DMS153 (cell line): ENCODE measurements around the gene TMEM132E.
"Not testable (repeated sequence)": the region's sequence is repeated elsewhere in the genome, so short reads cannot be mapped to it uniquely, and the experiment has no call there.

ENCODE experiments used
- DNase-seq: peaks from one replicate; lab custom pipeline; 2025; lab: John Stamatoyannopoulos, UW

TMEM132E gene

GRCh38 chr17:34579017-34579946 is at the start of gene TMEM132E:
Gene TMEM132E (plus strand): TSS chr17:34579582. CDS start chr17:34581077, 1,495 bp downstream.
- no peak for DNase-seq

- no peak for DNase-seq
These were observed 48.5 kb upstream of the TMEM132E start for GRCh38 chr17:34530918-34531317.

- no peak for DNase-seq
These were observed 46.9 kb upstream of the TMEM132E start for GRCh38 chr17:34532281-34533065.

GRCh38 chr17:34533806-34534527 is 45.4 kb upstream of the TMEM132E start:
- no peak for DNase-seq

GRCh38 chr17:34537445-34537844 is 41.9 kb upstream of the TMEM132E start:
- DNase-seq, result no peak

- not testable (repeated sequence) for DNase-seq
These were observed 40.8 kb upstream of the TMEM132E start for GRCh38 chr17:34538582-34538981.

- DNase-seq, result no peak
These were observed 39.5 kb upstream of the TMEM132E start for GRCh38 chr17:34539881-34540280.

GRCh38 chr17:34542700-34543336 is 36.6 kb upstream of the TMEM132E start:
- DNase-seq, result no peak

GRCh38 chr17:34547453-34548063 is 31.8 kb upstream of the TMEM132E start:
- no peak for DNase-seq

- DNase-seq, result no peak
These were observed 29.4 kb upstream of the TMEM132E start for GRCh38 chr17:34549966-34550365.

- no peak for DNase-seq
These were observed 25.5 kb upstream of the TMEM132E start for GRCh38 chr17:34553907-34554306.

- no peak for DNase-seq
These were observed 23.0 kb upstream of the TMEM132E start for GRCh38 chr17:34556384-34556783.

- DNase-seq, result no peak
These were observed 22.5 kb upstream of the TMEM132E start for GRCh38 chr17:34556931-34557330.

GRCh38 chr17:34561328-34561727 is 18.1 kb upstream of the TMEM132E start:
- no peak for DNase-seq

- DNase-seq, result no peak
These were observed 17.0 kb upstream of the TMEM132E start for GRCh38 chr17:34562387-34562786.

- no peak for DNase-seq
These were observed 13.7 kb upstream of the TMEM132E start for GRCh38 chr17:34565713-34566112.

- DNase-seq, result no peak
These were observed 13.2 kb upstream of the TMEM132E start for GRCh38 chr17:34566201-34566600.

GRCh38 chr17:34566873-34567272 is 12.5 kb upstream of the TMEM132E start:
- DNase-seq, result no peak

- DNase-seq, result no peak
These were observed 11.5 kb upstream of the TMEM132E start for GRCh38 chr17:34567691-34568465.

GRCh38 chr17:34568953-34569352 is 10.4 kb upstream of the TMEM132E start:
- DNase-seq, result no peak

GRCh38 chr17:34569591-34569990 is 9.8 kb upstream of the TMEM132E start:
- DNase-seq, result no peak
